GM12878 (cell line): Measurements from ENCODE around the gene SSX2IP. TPM values are rescaled to one million over a fixed set of nuclear protein-coding genes. Genes with fewer than 3 reads are reported as not detected.

Experiments
- ATAC-seq: fragments of 200-7000 bp; cut with Tn5 transposase; 3 replicates; pipeline ENCODE4 v1.9.1; 2020; ENCODE audit warnings: mild to moderate bottlenecking, moderate library complexity
- BruUV-seq: library from RNA; stranded (reverse); fragments of 400-500 nt; replicated peaks from 2 replicates; lab custom pipeline; 2021; lab: Mats Ljungman, UMichigan
- CTCF ChIA-PET: fragments of 300-600 bp; sonication (Branson Sonifier 250); formaldehyde crosslinking; extraction: SDS; loops from one replicate; lab custom pipeline; 2021; ENCODE audit warnings: inconsistent platforms; lab: Yijun Ruan, JAX
- POLR2A ChIA-PET: fragments of 350-600 bp; formaldehyde crosslinking; extraction: SDS; loops from one replicate; lab custom pipeline; 2021; ENCODE audit warnings: inconsistent platforms; lab: Charles Lee
- RAD21 ChIA-PET: fragments of 300-600 bp; sonication (Branson Sonifier 250); formaldehyde crosslinking; loops from one replicate; lab custom pipeline; 2023; ENCODE audit warnings: antibody characterized with exemption; ENCODE audit not compliant: unreplicated experiment; lab: Charles Lee
- SMC1A ChIA-PET: fragments of 300-600 bp; sonication (Branson Sonifier 250); formaldehyde crosslinking; loops from one replicate; lab custom pipeline; 2023; ENCODE audit not compliant: unreplicated experiment, uncharacterized antibody; lab: Charles Lee
- DNase-seq: peaks from one replicate; pipeline ENCODE4 v3.0.0-alpha.2; 2011; ENCODE audit warnings: low read depth, low spot score
- FAIRE-seq: peaks from 3 replicates; lab custom pipeline; 2011; peaks lifted over from hg19 to GRCh38; lab: Jason Lieb, UNC
- H2AFZ ChIP-seq: 2 replicates; pipeline ENCODE4 v1.6.0; 2011; ENCODE audit warnings: low read depth, low read length, control low read depth; ENCODE audit not compliant: control insufficient read depth
- H3K27ac ChIP-seq: 2 replicates; pipeline ENCODE4 v1.5.1; 2011; ENCODE audit warnings: control low read depth; ENCODE audit not compliant: control insufficient read depth, insufficient read depth
- H3K27me3 ChIP-seq, 2 experiments: replicated peaks in 1 of 2; 2 replicates each; pipeline versions ENCODE4 v1.6.0 to v1.6.1; 2011; ENCODE audit warnings: low read length in 1 of 2; ENCODE audit not compliant: control insufficient read depth in 2 of 2, insufficient read depth in 2 of 2
- H3K36me3 ChIP-seq, 2 experiments: 2 replicates each; pipeline ENCODE4 v1.5.1; 2011; ENCODE audit warnings: low read length in 1 of 2; ENCODE audit not compliant: control insufficient read depth in 2 of 2, insufficient read depth in 2 of 2
- H3K4me1 ChIP-seq: 2 replicates; pipeline ENCODE4 v1.6.1; 2011; ENCODE audit warnings: mild to moderate bottlenecking, low read length, moderate library complexity, mixed read lengths; ENCODE audit not compliant: control insufficient read depth, insufficient read depth
- H3K4me2 ChIP-seq: 2 replicates; pipeline ENCODE4 v1.6.0; 2011; ENCODE audit warnings: control low read depth; ENCODE audit not compliant: control insufficient read depth, insufficient read depth
- H3K4me3 ChIP-seq: fragments of 200-600 bp; sonication (generic); 2 replicates; pipeline ENCODE4 v1.5.1; 2016
- H3K79me2 ChIP-seq: 2 replicates; pipeline ENCODE4 v1.6.0; 2011; ENCODE audit warnings: low read length; ENCODE audit not compliant: control insufficient read depth, insufficient read depth
- H3K9ac ChIP-seq: 2 replicates; pipeline ENCODE4 v1.8.0; 2011; ENCODE audit warnings: low read length, control low read depth, mixed read lengths; ENCODE audit not compliant: control insufficient read depth, insufficient read depth
- H3K9me3 ChIP-seq: replicated peaks from 3 replicates; pipeline ENCODE4 v1.5.1; 2011; ENCODE audit warnings: mild to moderate bottlenecking, low read length; ENCODE audit not compliant: control insufficient read depth, insufficient read depth
- H4K20me1 ChIP-seq: 2 replicates; pipeline ENCODE4 v1.6.0; 2011; ENCODE audit not compliant: control insufficient read depth, insufficient read depth
- BHLHE40 ChIP-seq, 2 experiments: fragments of 450-650 bp in 1 of 2; IDR thresholded peaks; 2 replicates each; pipeline ENCODE4 v1.6.1; 2011 to 2017; ENCODE audit warnings: low read depth in 2 of 2, borderline replicate concordance in 1 of 2, improper control_type of control experiment in 1 of 2, low read length in 1 of 2, mild to moderate bottlenecking in 1 of 2
- CREM ChIP-seq: IDR thresholded peaks from 2 replicates; pipeline ENCODE4 v1.6.1; 2014; ENCODE audit warnings: antibody characterized with exemption, low read depth
- IRF3 ChIP-seq: fragments of 450-650 bp; IDR thresholded peaks from 2 replicates; pipeline ENCODE4 v1.6.1; 2014; ENCODE audit warnings: mild to moderate bottlenecking
- MTA2 ChIP-seq: fragments of 450-650 bp; IDR thresholded peaks from 2 replicates; pipeline ENCODE4 v1.6.1; 2016; ENCODE audit warnings: low read depth, mild to moderate bottlenecking, moderate library complexity
- NR2F1 ChIP-seq: fragments of 450-650 bp; conservative IDR thresholded peaks from 2 replicates; pipeline ENCODE4 v1.6.1; 2017; ENCODE audit warnings: mild to moderate bottlenecking
- PML ChIP-seq: IDR thresholded peaks from 2 replicates; pipeline ENCODE4 v1.6.1; 2012; ENCODE audit warnings: low read length, inconsistent platforms
- SRF ChIP-seq, 2 experiments: IDR thresholded peaks; 2 replicates each; pipeline ENCODE4 v1.6.1; 2011; ENCODE audit warnings: low read depth in 2 of 2, low read length in 2 of 2, mild to moderate bottlenecking in 1 of 2, moderate library complexity in 1 of 2
- ZNF274 ChIP-seq: IDR thresholded peaks from one replicate; pipeline ENCODE4 v1.8.0; 2011; ENCODE audit not compliant: insufficient read length, insufficient read depth
- WGBS: methylation state at CpG from one replicate; pipeline ENCODE4 v1.1.6; 2016; ENCODE audit warnings: low lambda C conversion rate; ENCODE audit not compliant: insufficient replicate concordance, insufficient coverage; ENCODE audit errors: missing lambda C conversion rate; 5-methylcytosine and 5-hydroxymethylcytosine counted together
- in situ Hi-C: fragments of 300-500 bp; cut with MboI; formaldehyde crosslinking; loops from 9 replicates; pipeline ENCODE4 v1.14.3; 2018; ENCODE audit warnings: mixed read lengths
- intact Hi-C: fragments of 100-400 bp; cut with micrococcal nuclease; formaldehyde crosslinking; loops from one replicate; pipeline ENCODE4 v1.14.2; 2022; ENCODE audit not compliant: unreplicated experiment
- polyA plus RNA-seq, 11 experiments: library from polyadenylated mRNA; depleted of rRNA in 4 of 11; unstranded in 6 of 11; stranded (reverse) in 5 of 11; fragments of >200 nt; fragmentation: Nextera tagmentation in 4 of 11; fragmentation: Illumina TruSeq in 1 of 11; extraction: Ambion mirVana in 4 of 11; extraction: Trizol in 1 of 11; gene quantifications; 1 replicate in 1 of 11; 2 replicates in 10 of 11; pipeline versions ENCODE4 v1.2.1 to v1.2.3, GENCODE V29; 2011 to 2016; ENCODE audit warnings: inconsistent platforms in 2 of 11, missing spikeins in 2 of 11, low read depth in 1 of 11
- total RNA-seq, 4 experiments: library from RNA; depleted of rRNA in 3 of 4; stranded (reverse); fragments of >200 nt in 3 of 4; fragmentation: Illumina TruSeq in 1 of 4; extraction: Trizol in 1 of 4; gene quantifications; 2 replicates each; pipeline versions ENCODE4 v1.2.1 to v1.2.3, GENCODE V29; 2013 to 2021
- TF ChIP-seq, protein P1 (sequence below), 3 experiments: IDR thresholded peaks in 2 of 3; conservative IDR thresholded peaks in 1 of 3; 2 replicates each; pipeline ENCODE4 v1.5.1; 2011; ENCODE audit warnings: low read depth in 3 of 3, low read length in 3 of 3, mild to moderate bottlenecking in 3 of 3, control low read depth in 2 of 3, moderate library complexity in 2 of 3, inconsistent platforms in 1 of 3, mixed read lengths in 1 of 3; ENCODE audit not compliant: control insufficient read depth in 2 of 3, insufficient read depth in 1 of 3; ENCODE audit errors: extremely low read depth in 1 of 3
- TF ChIP-seq, protein P2 (sequence below): IDR thresholded peaks from 2 replicates; pipeline ENCODE4 v1.6.1; 2012; ENCODE audit warnings: low read depth, low read length, improper control_type of control experiment

SSX2IP gene
- total and polyA plus RNA-seq, 10 of the 15 experiments (the other 5 are each of a cell fraction or from before 2014, with no cell fraction given) = 3.3 to 14.0 (median 10.4) TPM

DNA sequence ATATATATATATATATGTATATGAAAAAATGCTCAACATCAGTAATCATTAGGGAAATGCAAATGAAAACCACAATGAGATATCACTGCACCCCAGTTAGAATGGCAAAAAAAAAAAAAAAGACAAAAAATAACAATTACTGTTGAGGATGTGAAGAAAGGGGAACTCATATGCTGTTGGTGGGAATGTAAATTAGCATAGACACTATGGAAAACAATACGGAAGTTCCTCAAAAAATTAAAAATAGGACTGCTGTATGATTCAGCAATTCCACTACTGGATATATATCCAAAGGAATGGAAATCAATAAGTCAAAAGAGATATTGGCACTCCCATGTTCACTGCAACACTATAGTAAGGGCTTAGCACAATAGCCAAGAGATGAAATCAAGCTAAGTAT is 74.5 kb downstream of the SSX2IP start:
- no peak overlapping the region for H2AFZ ChIP-seq
- ChIA-PET POLR2A (no interaction called here), CTCF (interaction anchor here (0.5 kb wide), 1 partner anchor 396 kb away, joined by 3 read pairs; no protein-coding TSS in a partner anchor)
- BruUV-seq = no TSS peak
- H3K9ac ChIP-seq = no peak overlapping the region
- no peak for FAIRE-seq
- H4K20me1 ChIP-seq = no peaks in the 10 kb centered on the region
- no peaks in the 10 kb centered on the region for H3K4me1 ChIP-seq
- no peak overlapping the region for H3K27ac ChIP-seq
- TF ChIP-seq MTA2 (no peak), IRF3 (no peak), ZNF274 (no peak), PML (no peak), SRF (IDR thresholded peaks at IDR 0.05; ENCODE audit: low read depth in 2 of 2, low read length in 2 of 2) (no peak), NR2F1 (no peak), BHLHE40 (IDR thresholded peaks at IDR 0.05; ENCODE audit: borderline replicate concordance in 1 of 2, low read depth in 2 of 2, low read length in 1 of 2) (no peak), CREM (no peak)
- TF ChIP-seq, protein P1, sequence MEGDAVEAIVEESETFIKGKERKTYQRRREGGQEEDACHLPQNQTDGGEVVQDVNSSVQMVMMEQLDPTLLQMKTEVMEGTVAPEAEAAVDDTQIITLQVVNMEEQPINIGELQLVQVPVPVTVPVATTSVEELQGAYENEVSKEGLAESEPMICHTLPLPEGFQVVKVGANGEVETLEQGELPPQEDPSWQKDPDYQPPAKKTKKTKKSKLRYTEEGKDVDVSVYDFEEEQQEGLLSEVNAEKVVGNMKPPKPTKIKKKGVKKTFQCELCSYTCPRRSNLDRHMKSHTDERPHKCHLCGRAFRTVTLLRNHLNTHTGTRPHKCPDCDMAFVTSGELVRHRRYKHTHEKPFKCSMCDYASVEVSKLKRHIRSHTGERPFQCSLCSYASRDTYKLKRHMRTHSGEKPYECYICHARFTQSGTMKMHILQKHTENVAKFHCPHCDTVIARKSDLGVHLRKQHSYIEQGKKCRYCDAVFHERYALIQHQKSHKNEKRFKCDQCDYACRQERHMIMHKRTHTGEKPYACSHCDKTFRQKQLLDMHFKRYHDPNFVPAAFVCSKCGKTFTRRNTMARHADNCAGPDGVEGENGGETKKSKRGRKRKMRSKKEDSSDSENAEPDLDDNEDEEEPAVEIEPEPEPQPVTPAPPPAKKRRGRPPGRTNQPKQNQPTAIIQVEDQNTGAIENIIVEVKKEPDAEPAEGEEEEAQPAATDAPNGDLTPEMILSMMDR (IDR thresholded peaks at IDR 0.05 in 2 of 3, conservative IDR thresholded peaks at IDR 0.05 in 1 of 3; ENCODE audit: control insufficient read depth in 2 of 3, extremely low read depth in 1 of 3, insufficient read depth in 1 of 3, low read depth in 3 of 3, low read length in 3 of 3) = no peak
- TF ChIP-seq, protein P2, sequence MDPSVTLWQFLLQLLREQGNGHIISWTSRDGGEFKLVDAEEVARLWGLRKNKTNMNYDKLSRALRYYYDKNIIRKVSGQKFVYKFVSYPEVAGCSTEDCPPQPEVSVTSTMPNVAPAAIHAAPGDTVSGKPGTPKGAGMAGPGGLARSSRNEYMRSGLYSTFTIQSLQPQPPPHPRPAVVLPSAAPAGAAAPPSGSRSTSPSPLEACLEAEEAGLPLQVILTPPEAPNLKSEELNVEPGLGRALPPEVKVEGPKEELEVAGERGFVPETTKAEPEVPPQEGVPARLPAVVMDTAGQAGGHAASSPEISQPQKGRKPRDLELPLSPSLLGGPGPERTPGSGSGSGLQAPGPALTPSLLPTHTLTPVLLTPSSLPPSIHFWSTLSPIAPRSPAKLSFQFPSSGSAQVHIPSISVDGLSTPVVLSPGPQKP = no peak
- TF ChIP-seq, all 136 proteins: peak for 0
- no peaks in the 10 kb centered on the region for H3K36me3 ChIP-seq
- H3K9me3 ChIP-seq = peaks cover 20% of the 10 kb centered on the region
- in situ Hi-C loops = no loop called here
- SMC1A ChIA-PET = interaction anchor here (1.1 kb wide), 1 partner anchor 166 kb away, joined by 3 read pairs; no protein-coding TSS in a partner anchor
- H3K27me3 ChIP-seq = no peaks in the 10 kb centered on the region
- RAD21 ChIA-PET = no interaction called here
- ATAC-seq = no peak
- WGBS = 89% methylated on average over 1 of the region's 1 CpG
- intact Hi-C loops = no loop called here
- H3K4me2 ChIP-seq = no peak overlapping the region
- H3K79me2 ChIP-seq = no peaks in the 10 kb centered on the region
- no peak overlapping the region for H3K4me3 ChIP-seq
- DNase-seq = no peak
